HEK293 (cell line): ENCODE data around the gene FEZ2.

Experiments used
- CTCF ChIA-PET: fragments of 350-600 bp; formaldehyde crosslinking; extraction: SDS; loops from one replicate; lab custom pipeline; 2021; ENCODE audit warnings: antibody characterized with exemption; lab: Yijun Ruan, JAX
- POLR2A ChIA-PET: fragments of 300-600 bp; formaldehyde crosslinking; extraction: SDS; loops from one replicate; lab custom pipeline; 2020; ENCODE audit warnings: antibody characterized with exemption, inconsistent platforms; lab: Yijun Ruan, JAX
- H3K27ac ChIP-seq: fragments of 200-500 bp; sonication (Bioruptor generic); 2 replicates; pipeline ENCODE4 v1.5.1; 2014; ENCODE audit warnings: low read depth, low read length, control low read depth, inconsistent platforms; ENCODE audit errors: extremely low read depth
- H3K36me3 ChIP-seq, 2 experiments: fragments of 200-500 bp in 1 of 2; sonication (Bioruptor generic) in 1 of 2; 1 replicate in 1 of 2; 2 replicates in 1 of 2; pipeline ENCODE4 v1.5.1; 2014 to 2017; ENCODE audit warnings: inconsistent platforms in 2 of 2, low read length in 2 of 2; ENCODE audit not compliant: control insufficient read depth in 2 of 2, insufficient read depth in 1 of 2
- H3K4me1 ChIP-seq: fragments of 200-500 bp; sonication (Bioruptor generic); 2 replicates; pipeline ENCODE4 v1.5.1; 2014; ENCODE audit warnings: mild to moderate bottlenecking, low read length, inconsistent platforms; ENCODE audit not compliant: control insufficient read depth, insufficient read depth
- H3K4me3 ChIP-seq: 2 replicates; pipeline ENCODE4 v1.5.1; 2011; ENCODE audit warnings: low read depth, mild to moderate bottlenecking, control low read depth, low read length, moderate library complexity
- H3K9me3 ChIP-seq: fragments of 200-500 bp; sonication (Bioruptor generic); 2 replicates; pipeline ENCODE4 v1.5.1; 2014; ENCODE audit warnings: low read depth, low read length, inconsistent platforms; ENCODE audit not compliant: control insufficient read depth, insufficient read depth
- IKZF3 ChIP-seq: fragments of 450-650 bp; IDR thresholded peaks from 2 replicates; pipeline ENCODE4 v1.5.0; 2018; ENCODE audit warnings: missing biosample characterization, mild to moderate bottlenecking, missing genetic modification characterization, moderate library complexity
- KLF16 ChIP-seq: fragments of 450-650 bp; formaldehyde crosslinking; IDR thresholded peaks from 2 replicates; pipeline ENCODE4 v1.5.1; 2017; ENCODE audit warnings: missing biosample characterization, missing genetic modification characterization
- SALL2 ChIP-seq: fragments of 450-650 bp; formaldehyde crosslinking; IDR thresholded peaks from 2 replicates; pipeline ENCODE4 v1.5.0; 2017; ENCODE audit warnings: missing biosample characterization, mild to moderate bottlenecking, missing genetic modification characterization, borderline replicate concordance
- SCRT2 ChIP-seq: fragments of 450-650 bp; formaldehyde crosslinking; IDR thresholded peaks from 2 replicates; pipeline ENCODE4 v1.5.1; 2016; ENCODE audit warnings: missing biosample characterization, missing genetic modification characterization
- SP2 ChIP-seq: fragments of 450-650 bp; formaldehyde crosslinking; IDR thresholded peaks from 2 replicates; pipeline ENCODE4 v1.5.1; 2016; ENCODE audit warnings: missing biosample characterization, missing genetic modification characterization
- SP3 ChIP-seq: fragments of 450-650 bp; formaldehyde crosslinking; IDR thresholded peaks from 2 replicates; pipeline ENCODE4 v1.5.1; 2016; ENCODE audit warnings: missing biosample characterization, missing genetic modification characterization
- ZBTB17 ChIP-seq: fragments of 450-650 bp; formaldehyde crosslinking; IDR thresholded peaks from 2 replicates; pipeline ENCODE4 v1.5.1; 2016; ENCODE audit warnings: missing biosample characterization, missing genetic modification characterization
- ZEB2 ChIP-seq: fragments of 450-650 bp; formaldehyde crosslinking; IDR thresholded peaks from 2 replicates; pipeline ENCODE4 v1.5.1; 2016; ENCODE audit warnings: missing biosample characterization, missing genetic modification characterization
- ZNF121 ChIP-seq: fragments of 450-650 bp; formaldehyde crosslinking; IDR thresholded peaks from 2 replicates; pipeline ENCODE4 v1.5.1; 2016; ENCODE audit warnings: missing biosample characterization, missing genetic modification characterization
- ZNF280C ChIP-seq: fragments of 450-650 bp; formaldehyde crosslinking; IDR thresholded peaks from 2 replicates; pipeline ENCODE4 v1.5.1; 2016; ENCODE audit warnings: missing biosample characterization, missing genetic modification characterization
- ZNF311 ChIP-seq: fragments of 450-650 bp; formaldehyde crosslinking; IDR thresholded peaks from 2 replicates; pipeline ENCODE4 v1.5.1; 2017; ENCODE audit warnings: missing biosample characterization, missing genetic modification characterization, borderline replicate concordance
- ZNF544 ChIP-seq: fragments of 450-650 bp; formaldehyde crosslinking; IDR thresholded peaks from 2 replicates; pipeline ENCODE4 v1.5.0; 2017; ENCODE audit warnings: missing biosample characterization, missing genetic modification characterization
- ZNF629 ChIP-seq: fragments of 450-650 bp; formaldehyde crosslinking; IDR thresholded peaks from 2 replicates; pipeline ENCODE4 v1.5.1; 2017; ENCODE audit warnings: missing biosample characterization, missing genetic modification characterization
- ZNF645 ChIP-seq: fragments of 450-650 bp; formaldehyde crosslinking; IDR thresholded peaks from 2 replicates; pipeline ENCODE4; 2016; ENCODE audit warnings: missing biosample characterization, missing genetic modification characterization
- ZNF660 ChIP-seq: fragments of 450-650 bp; IDR thresholded peaks from 2 replicates; pipeline ENCODE4 v1.5.1; 2018; ENCODE audit warnings: missing biosample characterization, mild to moderate bottlenecking, missing genetic modification characterization
- ZNF768 ChIP-seq: fragments of 450-650 bp; formaldehyde crosslinking; IDR thresholded peaks from 2 replicates; pipeline ENCODE4 v1.5.1; 2018; ENCODE audit warnings: missing biosample characterization, mild to moderate bottlenecking, missing genetic modification characterization
- ZSCAN16 ChIP-seq: fragments of 450-650 bp; formaldehyde crosslinking; IDR thresholded peaks from 2 replicates; pipeline ENCODE4 v1.5.1; 2016; ENCODE audit warnings: missing biosample characterization, missing genetic modification characterization
- ZSCAN23 ChIP-seq: fragments of 450-650 bp; formaldehyde crosslinking; IDR thresholded peaks from 2 replicates; pipeline ENCODE4 v1.5.1; 2016; ENCODE audit warnings: missing biosample characterization, missing genetic modification characterization
- ZSCAN30 ChIP-seq: fragments of 450-650 bp; IDR thresholded peaks from 2 replicates; pipeline ENCODE4 v1.5.1; 2018; ENCODE audit warnings: missing biosample characterization, mild to moderate bottlenecking, missing genetic modification characterization, moderate library complexity
- TF ChIP-seq, protein P1 (sequence below): fragments of 450-650 bp; formaldehyde crosslinking; IDR thresholded peaks from 2 replicates; pipeline ENCODE4 v1.5.1; 2016; ENCODE audit warnings: missing biosample characterization, missing genetic modification characterization
- TF ChIP-seq, protein P2 (sequence below): fragments of 450-650 bp; formaldehyde crosslinking; IDR thresholded peaks from 2 replicates; pipeline ENCODE4 v1.5.1; 2016; ENCODE audit warnings: missing biosample characterization, missing genetic modification characterization
- TF ChIP-seq, protein P3 (sequence below): fragments of 450-650 bp; formaldehyde crosslinking; IDR thresholded peaks from 2 replicates; pipeline ENCODE4 v1.5.1; 2017; ENCODE audit warnings: missing biosample characterization, missing genetic modification characterization

The FEZ2 gene

GRCh38 chr2:36579297-36579664, 18.7 kb downstream of the FEZ2 start (continued):
- no peak for TF ChIP-seq ZNF280C
- TF ChIP-seq ZNF121 (tag by site-specific recombination): no peak
- TF ChIP-seq ZNF645 (tag by site-specific recombination): no peak
- TF ChIP-seq ZNF629 (tag by site-specific recombination): no peak

- CTCF ChIA-PET: no interaction called here
- Histone ChIP-seq H3K9me3 (no peaks in the 10 kb centered on the region), H3K4me1 (no peaks in the 10 kb centered on the region), H3K27ac (no peak overlapping the region), H3K4me3 (no peak overlapping the region), H3K36me3 (peaks cover 53 to 80% of the 10 kb centered on the region in 2 experiments)
- POLR2A ChIA-PET: no interaction called here
- no peak for TF ChIP-seq SALL2
- peak; percentile 76 for TF ChIP-seq SCRT2 (tag by site-specific recombination)
- TF ChIP-seq ZNF311: no peak
- TF ChIP-seq ZBTB17 (tag by site-specific recombination): 0 out of 2 replicates have a peak, but pooled peaks have one; percentile 26
Observed at GRCh38 chr2:36578343-36579296, 19.3 kb downstream of the FEZ2 start.

- H3K36me3 ChIP-seq: peaks cover 53 to 77% of the 10 kb centered on the region in 2 experiments
- TF ChIP-seq, protein P1, sequence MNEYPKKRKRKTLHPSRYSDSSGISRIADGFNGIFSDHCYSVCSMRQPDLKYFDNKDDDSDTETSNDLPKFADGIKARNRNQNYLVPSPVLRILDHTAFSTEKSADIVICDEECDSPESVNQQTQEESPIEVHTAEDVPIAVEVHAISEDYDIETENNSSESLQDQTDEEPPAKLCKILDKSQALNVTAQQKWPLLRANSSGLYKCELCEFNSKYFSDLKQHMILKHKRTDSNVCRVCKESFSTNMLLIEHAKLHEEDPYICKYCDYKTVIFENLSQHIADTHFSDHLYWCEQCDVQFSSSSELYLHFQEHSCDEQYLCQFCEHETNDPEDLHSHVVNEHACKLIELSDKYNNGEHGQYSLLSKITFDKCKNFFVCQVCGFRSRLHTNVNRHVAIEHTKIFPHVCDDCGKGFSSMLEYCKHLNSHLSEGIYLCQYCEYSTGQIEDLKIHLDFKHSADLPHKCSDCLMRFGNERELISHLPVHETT (tag by site-specific recombination): no peak
- no peak for TF ChIP-seq ZNF544 (tag by site-specific recombination)
- TF ChIP-seq, protein P2, sequence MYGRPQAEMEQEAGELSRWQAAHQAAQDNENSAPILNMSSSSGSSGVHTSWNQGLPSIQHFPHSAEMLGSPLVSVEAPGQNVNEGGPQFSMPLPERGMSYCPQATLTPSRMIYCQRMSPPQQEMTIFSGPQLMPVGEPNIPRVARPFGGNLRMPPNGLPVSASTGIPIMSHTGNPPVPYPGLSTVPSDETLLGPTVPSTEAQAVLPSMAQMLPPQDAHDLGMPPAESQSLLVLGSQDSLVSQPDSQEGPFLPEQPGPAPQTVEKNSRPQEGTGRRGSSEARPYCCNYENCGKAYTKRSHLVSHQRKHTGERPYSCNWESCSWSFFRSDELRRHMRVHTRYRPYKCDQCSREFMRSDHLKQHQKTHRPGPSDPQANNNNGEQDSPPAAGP (tag by site-specific recombination): no peak
- H3K27ac ChIP-seq: no peak overlapping the region
- H3K9me3 ChIP-seq: no peaks in the 10 kb centered on the region
- CTCF ChIA-PET: no interaction called here
- no peak overlapping the region for H3K4me3 ChIP-seq
- no peaks in the 10 kb centered on the region for H3K4me1 ChIP-seq
- POLR2A ChIA-PET: no interaction called here
Observed at GRCh38 chr2:36577884-36578283, 20.1 kb downstream of the FEZ2 start.

- TF ChIP-seq ZNF768 (tag by site-specific recombination) (no peak), ZSCAN30 (tag by site-specific recombination) (no peak), SP3 (tag by site-specific recombination) (no peak), ZEB2 (tag by site-specific recombination) (no peak), ZNF311 (no peak), IKZF3 (no peak), ZSCAN16 (no peak), ZSCAN23 (no peak), ZNF660 (tag by site-specific recombination) (no peak), SP2 (tag by site-specific recombination) (no peak), KLF16 (no peak)
- TF ChIP-seq, protein P3, sequence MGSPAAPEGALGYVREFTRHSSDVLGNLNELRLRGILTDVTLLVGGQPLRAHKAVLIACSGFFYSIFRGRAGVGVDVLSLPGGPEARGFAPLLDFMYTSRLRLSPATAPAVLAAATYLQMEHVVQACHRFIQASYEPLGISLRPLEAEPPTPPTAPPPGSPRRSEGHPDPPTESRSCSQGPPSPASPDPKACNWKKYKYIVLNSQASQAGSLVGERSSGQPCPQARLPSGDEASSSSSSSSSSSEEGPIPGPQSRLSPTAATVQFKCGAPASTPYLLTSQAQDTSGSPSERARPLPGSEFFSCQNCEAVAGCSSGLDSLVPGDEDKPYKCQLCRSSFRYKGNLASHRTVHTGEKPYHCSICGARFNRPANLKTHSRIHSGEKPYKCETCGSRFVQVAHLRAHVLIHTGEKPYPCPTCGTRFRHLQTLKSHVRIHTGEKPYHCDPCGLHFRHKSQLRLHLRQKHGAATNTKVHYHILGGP (tag by site-specific recombination): no peak
- Histone ChIP-seq H3K4me1 (no peaks in the 10 kb centered on the region), H3K36me3 (peaks cover 36 to 46% of the 10 kb centered on the region in 2 experiments), H3K27ac (no peak overlapping the region), H3K4me3 (no peak overlapping the region), H3K9me3 (no peaks in the 10 kb centered on the region)
- POLR2A ChIA-PET: no interaction called here
- CTCF ChIA-PET: interaction anchor here (1.0 kb wide), 1 partner anchor 12 kb away, joined by 3 read pairs; no protein-coding TSS in a partner anchor
Observed at GRCh38 chr2:36574560-36574959, 23.4 kb downstream of the FEZ2 start.
